Breast epithelium (tissue), 4 donors: ENCODE measurements around the gene HSDL1. TPM values are rescaled to one million over a fixed set of nuclear protein-coding genes. Genes with fewer than 3 reads are reported as not detected.

ENCODE experiments used
- DNase-seq, 2 donors: peaks; one replicate each; pipeline ENCODE4 v3.0.0-alpha.2; 2019; ENCODE audit warnings: low spot score in 2 of 2
- H3K27ac ChIP-seq, 2 donors: fragments of 200-600 bp; sonication (generic) in 1 of 2; one replicate each; pipeline ENCODE4 v1.5.1; 2016 to 2019; ENCODE audit warnings: mild to moderate bottlenecking in 1 of 2
- H3K27me3 ChIP-seq, 2 donors: fragments of 200-600 bp; sonication (generic) in 1 of 2; one replicate each; pipeline versions ENCODE4 v1.5.1 to v1.6.0; 2017 to 2019; ENCODE audit warnings: control low read depth in 1 of 2, mild to moderate bottlenecking in 1 of 2
- H3K36me3 ChIP-seq: fragments of 200-600 bp; one replicate; pipeline ENCODE4 v1.5.1; 2019
- H3K4me1 ChIP-seq, 2 donors: fragments of 200-600 bp; sonication (generic); one replicate each; pipeline ENCODE4 v1.5.1; 2016 to 2019; ENCODE audit warnings: control low read depth in 1 of 2
- H3K4me3 ChIP-seq, 3 donors: fragments of 200-600 bp; sonication (generic); 1 replicate in 2 of 3; 2 replicates in 1 of 3; pipeline ENCODE4 v1.5.1; 2016 to 2019; ENCODE audit warnings: mild to moderate bottlenecking in 3 of 3, moderate library complexity in 2 of 3
- H3K9me3 ChIP-seq, 2 donors: fragments of 200-600 bp; sonication (generic) in 1 of 2; one replicate each; pipeline ENCODE4 v1.5.1; 2016 to 2019; ENCODE audit warnings: control low read depth in 1 of 2
- CTCF ChIP-seq, 3 donors: fragments of 450-650 bp; IDR thresholded peaks; one replicate each; pipeline ENCODE4 v1.5.1; 2016 to 2017; ENCODE audit warnings: antibody characterized with exemption in 3 of 3, mild to moderate bottlenecking in 3 of 3, moderate library complexity in 3 of 3
- POLR2A ChIP-seq: fragments of 450-650 bp; IDR thresholded peaks from one replicate; pipeline ENCODE4 v1.6.1; 2016; ENCODE audit warnings: antibody characterized with exemption, mild to moderate bottlenecking, moderate library complexity
- POLR2AphosphoS5 ChIP-seq, 3 donors: sonication (generic); formaldehyde crosslinking; IDR thresholded peaks; one replicate each; pipeline ENCODE4 v1.6.1; 2017; ENCODE audit warnings: antibody characterized with exemption in 3 of 3
- intact Hi-C: fragments of 100-400 bp; cut with DNase I; formaldehyde crosslinking; loops from one replicate; pipeline ENCODE4 v1.15.1; 2023; ENCODE audit warnings: low total_unique reads
- total RNA-seq, 3 donors: library from RNA; depleted of rRNA; stranded (reverse); fragments of >200 nt; gene quantifications; one replicate each; pipeline ENCODE4 v1.1.0, GENCODE V29; 2016

The HSDL1 gene
- total RNA-seq, 3 donors from 2014 or later, result 17.0 to 25.8 (median 21.0) TPM

DNA sequence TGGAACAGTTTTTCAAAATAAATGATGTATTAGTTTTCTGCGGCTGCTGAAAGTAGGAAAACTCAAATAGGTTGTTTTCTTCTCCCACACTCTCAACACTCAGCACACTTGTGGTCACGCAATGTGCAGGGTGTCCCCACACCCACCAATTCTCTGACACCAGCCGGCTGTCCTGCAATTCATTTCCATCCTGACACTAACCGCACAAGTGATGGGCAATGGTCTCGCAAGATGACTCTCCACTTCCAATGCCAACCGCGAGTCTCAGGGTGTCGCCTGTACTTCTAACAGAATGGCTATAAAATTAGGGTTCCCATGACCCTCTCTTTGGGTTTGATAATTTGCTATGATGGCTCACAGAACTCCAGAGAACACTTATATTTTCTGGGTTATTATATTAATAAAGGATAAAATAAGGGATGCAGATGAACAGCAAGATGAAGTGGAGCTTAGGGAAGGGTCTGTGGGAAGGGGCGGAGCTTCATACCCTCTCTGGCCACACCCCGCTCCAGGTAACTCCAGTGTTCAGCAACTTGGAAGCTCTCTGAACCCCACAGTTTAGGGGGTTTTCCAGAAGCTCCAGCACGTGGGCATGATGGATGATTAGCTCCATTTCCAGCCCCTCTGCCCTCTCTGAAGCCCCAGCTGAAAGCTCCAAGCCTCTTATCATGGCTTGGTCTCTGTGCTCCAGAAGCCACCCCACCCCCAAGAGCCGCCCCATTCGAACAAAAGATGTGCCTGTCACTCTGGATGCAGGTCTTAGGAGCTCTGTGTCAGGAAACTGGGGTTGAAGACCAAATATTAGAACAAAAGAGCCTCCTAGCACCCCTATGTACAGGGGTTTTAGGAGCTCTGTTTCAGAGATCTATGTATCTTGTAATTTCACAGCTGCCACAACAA, 22.1 kb upstream of the HSDL1 start:
- Histone ChIP-seq H3K27ac (no peak overlapping the region), H3K4me1 (no peaks in the 10 kb centered on the region), H3K9me3 (no peaks in the 10 kb centered on the region), H3K27me3 (no peaks in the 10 kb centered on the region), H3K36me3 (no peaks in the 10 kb centered on the region), H3K4me3 (no peak overlapping the region)
- DNase-seq, result no peak
- TF ChIP-seq POLR2AphosphoS5 (IDR thresholded peaks at IDR 0.05) (no peak), POLR2A (no peak)
- intact Hi-C loops, result no loop called here

DNA sequence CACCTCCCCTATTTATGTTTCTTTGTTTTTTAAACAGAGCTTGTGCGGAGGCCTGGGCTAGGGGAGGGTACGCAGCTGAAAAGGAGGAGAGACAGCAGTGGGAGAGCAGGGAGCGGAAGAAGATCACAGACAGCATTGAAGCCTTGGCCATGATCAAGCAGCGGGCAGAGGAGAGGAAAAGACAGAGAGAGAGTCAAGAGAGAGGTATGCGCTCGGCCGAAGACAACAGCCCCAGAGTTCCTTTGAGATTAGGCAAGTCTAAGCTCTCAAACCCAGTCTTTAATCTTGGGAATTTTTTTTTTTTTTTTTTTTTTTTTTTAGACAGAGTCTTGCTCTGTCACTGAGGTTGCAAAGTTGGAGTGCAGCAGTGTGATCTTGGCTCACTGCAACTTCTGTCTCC, 20.8 kb upstream of the HSDL1 start:
- TF ChIP-seq CTCF (IDR thresholded peaks at IDR 0.05) (no peak), POLR2A (no peak), POLR2AphosphoS5 (IDR thresholded peaks at IDR 0.05) (no peak)
- intact Hi-C loops, result no loop called here
- H3K27ac ChIP-seq, result no peak overlapping the region
- DNase-seq, result no peak
- no peaks in the 10 kb centered on the region for H3K9me3 ChIP-seq
- no peak overlapping the region for H3K4me3 ChIP-seq
- no peaks in the 10 kb centered on the region for H3K27me3 ChIP-seq
- H3K4me1 ChIP-seq, result no peaks in the 10 kb centered on the region
- no peaks in the 10 kb centered on the region for H3K36me3 ChIP-seq

GRCh38 chr16:84161801-84162200, 16.8 kb upstream of the HSDL1 start:
- no peak overlapping the region for H3K4me3 ChIP-seq

GRCh38 chr16:84161037-84161436, 16.1 kb upstream of the HSDL1 start:
- Histone ChIP-seq H3K27ac (no peak overlapping the region), H3K9me3 (no peaks in the 10 kb centered on the region), H3K36me3 (no peaks in the 10 kb centered on the region), H3K27me3 (no peaks in the 10 kb centered on the region), H3K4me3 (no peak overlapping the region), H3K4me1 (no peaks in the 10 kb centered on the region)
- no peak for DNase-seq
- intact Hi-C loops, result no loop called here
- no peak for TF ChIP-seq CTCF (IDR thresholded peaks at IDR 0.05)
- no peak for TF ChIP-seq POLR2AphosphoS5 (IDR thresholded peaks at IDR 0.05)
- TF ChIP-seq POLR2A, result no peak

More at GRCh38 chr16:84161801-84162200, 16.8 kb upstream of the HSDL1 start:
- Histone ChIP-seq H3K27ac (no peak overlapping the region), H3K36me3 (no peaks in the 10 kb centered on the region), H3K9me3 (no peaks in the 10 kb centered on the region), H3K27me3 (no peaks in the 10 kb centered on the region), H3K4me1 (no peaks in the 10 kb centered on the region)
- intact Hi-C loops, result no loop called here
- no peak for DNase-seq
- no peak for TF ChIP-seq POLR2A
- no peak for TF ChIP-seq CTCF (IDR thresholded peaks at IDR 0.05)
- no peak for TF ChIP-seq POLR2AphosphoS5 (IDR thresholded peaks at IDR 0.05)

DNA sequence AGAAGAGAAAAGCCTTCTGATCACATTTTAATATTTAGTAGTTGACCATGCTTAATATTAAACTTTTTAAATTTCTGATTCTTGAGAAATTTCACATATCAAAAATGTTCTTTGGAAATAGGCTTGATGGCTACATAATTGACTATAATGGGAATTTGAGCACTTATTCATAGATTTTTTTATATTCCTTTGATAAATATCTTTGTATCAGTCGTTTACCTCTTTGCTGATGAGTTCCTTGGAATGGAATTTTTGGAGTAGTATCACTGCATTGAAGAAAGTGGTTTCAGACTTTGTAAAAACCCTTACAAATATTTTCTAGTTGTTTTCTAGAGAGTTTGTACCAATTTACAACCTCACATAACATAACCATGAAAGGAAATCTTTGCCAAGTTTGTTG, 14.8 kb upstream of the HSDL1 start:
- Histone ChIP-seq H3K9me3 (no peaks in the 10 kb centered on the region), H3K27me3 (no peaks in the 10 kb centered on the region), H3K4me3 (no peak overlapping the region), H3K4me1 (no peaks in the 10 kb centered on the region), H3K27ac (no peak overlapping the region), H3K36me3 (no peaks in the 10 kb centered on the region)
- no peak for TF ChIP-seq POLR2A
- no peak for TF ChIP-seq POLR2AphosphoS5 (IDR thresholded peaks at IDR 0.05)
- no peak for TF ChIP-seq CTCF (IDR thresholded peaks at IDR 0.05)
- intact Hi-C loops, result loop anchor here (2.0 kb wide), 1 partner anchor 55 kb away; no protein-coding TSS in a partner anchor
- no peak for DNase-seq
